ENCODE results near the gene CAMSAP2.

Gene CAMSAP2

GRCh38 chr1:200720199-200720598, 18.5 kb upstream of the CAMSAP2 start:
- no peak overlapping the region for H3K4me3 ChIP-seq (ENCODE audit: low read length)
- no peak for TF ChIP-seq CTCF (IDR thresholded peaks at IDR 0.05; ENCODE audit: insufficient read depth, low read depth, low read length, missing control alignments)
- DNase-seq (ENCODE audit: low read depth): no peak

- TF ChIP-seq CTCF (IDR thresholded peaks at IDR 0.05; ENCODE audit: insufficient read depth, low read depth, low read length, missing control alignments): no peak
- peak; percentile 50 for DNase-seq (ENCODE audit: low read depth)
- H3K4me3 ChIP-seq (ENCODE audit: low read length): no peak overlapping the region
These were observed 14.6 kb upstream of the CAMSAP2 start for GRCh38 chr1:200724064-200724463.

GRCh38 chr1:200727257-200727656, 11.4 kb upstream of the CAMSAP2 start:
- no peak overlapping the region for H3K4me3 ChIP-seq (ENCODE audit: low read length)
- no peak for TF ChIP-seq CTCF (IDR thresholded peaks at IDR 0.05; ENCODE audit: insufficient read depth, low read depth, low read length, missing control alignments)
- DNase-seq (ENCODE audit: low read depth): no peak

- no peak for TF ChIP-seq CTCF (IDR thresholded peaks at IDR 0.05; ENCODE audit: insufficient read depth, low read depth, low read length, missing control alignments)
- no peak for DNase-seq (ENCODE audit: low read depth)
- no peak overlapping the region for H3K4me3 ChIP-seq (ENCODE audit: low read length)
These were observed 8.8 kb upstream of the CAMSAP2 start for GRCh38 chr1:200729863-200730262.

- H3K4me3 ChIP-seq (ENCODE audit: low read length): no peak overlapping the region
- DNase-seq (ENCODE audit: low read depth): no peak
- no peak for TF ChIP-seq CTCF (IDR thresholded peaks at IDR 0.05; ENCODE audit: insufficient read depth, low read depth, low read length, missing control alignments)
These were observed 6.9 kb upstream of the CAMSAP2 start for GRCh38 chr1:200731654-200732332.

- H3K4me3 ChIP-seq (ENCODE audit: low read length): no peak overlapping the region
- TF ChIP-seq CTCF (IDR thresholded peaks at IDR 0.05; ENCODE audit: insufficient read depth, low read depth, low read length, missing control alignments): no peak
- no peak for DNase-seq (ENCODE audit: low read depth)
These were observed 6.3 kb upstream of the CAMSAP2 start for GRCh38 chr1:200732438-200732837.

- no peak overlapping the region for H3K4me3 ChIP-seq (ENCODE audit: low read length)
- TF ChIP-seq CTCF (IDR thresholded peaks at IDR 0.05; ENCODE audit: insufficient read depth, low read depth, low read length, missing control alignments): no peak
- peak; percentile 79 for DNase-seq (ENCODE audit: low read depth)
These were observed 4.8 kb upstream of the CAMSAP2 start for GRCh38 chr1:200733907-200734306.
